Midbrain (tissue), 1 donor: Measurements from ENCODE around the gene NUDT1.
"Not testable (repeated sequence)": the region's sequence is repeated elsewhere in the genome, so short reads cannot be mapped to it uniquely, and the experiment has no call there.

Source experiments
- DNase-seq: peaks from one replicate; lab custom pipeline; 2025; lab: John Stamatoyannopoulos, UW

The NUDT1 gene

GRCh38 chr7:2249744-2250323, 7.8 kb downstream of the NUDT1 start:
- DNase-seq, result no peak

GRCh38 chr7:2251381-2251780, 9.4 kb downstream of the NUDT1 start:
- no peak for DNase-seq

- no peak for DNase-seq
These were observed 10.1 kb downstream of the NUDT1 start for GRCh38 chr7:2251841-2252771.

GRCh38 chr7:2253021-2253420, 11.0 kb downstream of the NUDT1 start:
- DNase-seq, result no peak

- DNase-seq, result no peak
These were observed 11.7 kb downstream of the NUDT1 start for GRCh38 chr7:2253525-2254244.

GRCh38 chr7:2254429-2255144, 12.6 kb downstream of the NUDT1 start:
- DNase-seq, result no peak

- no peak for DNase-seq
These were observed 13.4 kb downstream of the NUDT1 start for GRCh38 chr7:2255145-2256139.

GRCh38 chr7:2256306-2257045, 14.4 kb downstream of the NUDT1 start:
- DNase-seq, result no peak

- no peak for DNase-seq
These were observed 15.1 kb downstream of the NUDT1 start for GRCh38 chr7:2257046-2257551.

- no peak for DNase-seq
These were observed 15.6 kb downstream of the NUDT1 start for GRCh38 chr7:2257651-2258050.

- no peak for DNase-seq
These were observed 16.8 kb downstream of the NUDT1 start for GRCh38 chr7:2258661-2259365.

- no peak for DNase-seq
These were observed 17.5 kb downstream of the NUDT1 start for GRCh38 chr7:2259480-2259879.

GRCh38 chr7:2260820-2261219, 18.8 kb downstream of the NUDT1 start:
- DNase-seq, result no peak

GRCh38 chr7:2261611-2262010, 19.6 kb downstream of the NUDT1 start:
- peak; percentile 28 for DNase-seq

- DNase-seq, result no peak
These were observed 21.1 kb downstream of the NUDT1 start for GRCh38 chr7:2263176-2263575.

GRCh38 chr7:2264158-2264557, 22.1 kb downstream of the NUDT1 start:
- DNase-seq, result no peak

GRCh38 chr7:2266911-2267310, 24.9 kb downstream of the NUDT1 start:
- DNase-seq, result no peak

GRCh38 chr7:2269089-2269990, 27.3 kb downstream of the NUDT1 start:
- DNase-seq, result not testable (repeated sequence)
